Large intestine (tissue), 3 donors: ENCODE data around the gene PAK5. TPM values are rescaled to one million over a fixed set of nuclear protein-coding genes. Genes with fewer than 3 reads are reported as not detected.

Experiments
- DNase-seq, 2 donors: peaks; one replicate each; pipeline versions ENCODE4 v3.0.0 to v3.0.0-alpha.2; 2013
- H3K27ac ChIP-seq: one replicate; pipeline ENCODE4 v1.5.1; 2013; ENCODE audit warnings: low read length
- H3K27me3 ChIP-seq: 2 replicates; pipeline ENCODE4 v1.6.1; 2013; ENCODE audit warnings: low read length; ENCODE audit not compliant: control insufficient read depth, insufficient read depth
- H3K36me3 ChIP-seq: 2 replicates; pipeline ENCODE4 v1.6.1; 2013; ENCODE audit warnings: low read length; ENCODE audit not compliant: control insufficient read depth, insufficient read depth
- H3K4me1 ChIP-seq: one replicate; pipeline ENCODE4 v1.6.1; 2013; ENCODE audit warnings: low read length; ENCODE audit not compliant: control insufficient read depth, insufficient read depth
- H3K4me3 ChIP-seq: one replicate; pipeline ENCODE4 v1.5.1; 2013; ENCODE audit warnings: low read length
- H3K9me3 ChIP-seq: one replicate; pipeline ENCODE4 v1.6.1; 2013; ENCODE audit warnings: mild to moderate bottlenecking, low read depth, low read length, moderate library complexity; ENCODE audit not compliant: control insufficient read depth
- WGBS: methylation state at CpG from one replicate; pipeline ENCODE4 v1.1.5; 2013; ENCODE audit warnings: low lambda C conversion rate; ENCODE audit not compliant: insufficient coverage; 5-methylcytosine and 5-hydroxymethylcytosine counted together
- polyA plus RNA-seq: library from polyadenylated mRNA; unstranded; fragments of 120-200 nt; gene quantifications from one replicate; pipeline ENCODE4 v1.2.1, GENCODE V29; 2013

PAK5 gene
- polyA plus RNA-seq, 1 donor, result 1.6 TPM

- Histone ChIP-seq H3K4me1 (peaks cover 3% of the 10 kb centered on the region), H3K36me3 (no peaks in the 10 kb centered on the region), H3K4me3 (no peak overlapping the region), H3K27me3 (no peaks in the 10 kb centered on the region), H3K27ac (no peak overlapping the region), H3K9me3 (no peaks in the 10 kb centered on the region)
- DNase-seq, result no peak
- 100% methylated on average over 1 of the region's 7 CpGs for WGBS
These were observed 228.2 kb downstream of the PAK5 start for GRCh38 chr20:9610665-9611064.

- no peaks in the 10 kb centered on the region for H3K9me3 ChIP-seq
- 0% methylated on average over 1 of the region's 7 CpGs for WGBS
- no peak overlapping the region for H3K4me3 ChIP-seq
- no peak overlapping the region for H3K27ac ChIP-seq
- H3K27me3 ChIP-seq, result no peaks in the 10 kb centered on the region
- peaks cover under 1% of the 10 kb centered on the region for H3K4me1 ChIP-seq
- no peaks in the 10 kb centered on the region for H3K36me3 ChIP-seq
- peak; percentile 19 to 29 for DNase-seq
These were observed 228.9 kb downstream of the PAK5 start for GRCh38 chr20:9609887-9610502.

GRCh38 chr20:9608639-9609340 lies 230.1 kb downstream of the PAK5 start:
- no peak overlapping the region for H3K27ac ChIP-seq
- no peak overlapping the region for H3K4me3 ChIP-seq
- 100% methylated on average over 2 of the region's 5 CpGs for WGBS
- no peak for DNase-seq
- H3K27me3 ChIP-seq, result no peaks in the 10 kb centered on the region
- no peaks in the 10 kb centered on the region for H3K36me3 ChIP-seq
- no peaks in the 10 kb centered on the region for H3K9me3 ChIP-seq
- no peaks in the 10 kb centered on the region for H3K4me1 ChIP-seq

DNA sequence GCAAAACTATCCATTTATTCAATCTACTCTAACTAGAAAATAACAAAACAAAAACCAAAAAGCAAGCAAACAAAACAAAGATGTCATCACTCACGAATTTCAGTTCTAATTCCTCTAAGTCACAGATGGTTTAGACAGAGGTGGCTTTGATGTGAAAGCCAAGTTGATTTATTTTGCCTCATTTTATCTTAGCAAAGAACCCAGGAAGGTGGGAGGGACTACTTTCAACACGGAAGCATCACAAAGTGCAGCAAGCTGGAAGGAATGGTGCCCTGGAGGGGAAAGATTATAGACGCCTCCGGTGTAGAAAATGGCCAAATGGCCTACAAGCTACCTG lies 236.1 kb downstream of the PAK5 start:
- DNase-seq, result no peak
- H3K36me3 ChIP-seq, result no peaks in the 10 kb centered on the region
- H3K4me3 ChIP-seq, result no peak overlapping the region
- no peaks in the 10 kb centered on the region for H3K4me1 ChIP-seq
- no CpG with 5 or more reads among the region's 4 CpGs for WGBS
- H3K27me3 ChIP-seq, result no peaks in the 10 kb centered on the region
- no peaks in the 10 kb centered on the region for H3K9me3 ChIP-seq
- H3K27ac ChIP-seq, result no peak overlapping the region

- Histone ChIP-seq H3K27me3 (no peaks in the 10 kb centered on the region), H3K9me3 (no peaks in the 10 kb centered on the region), H3K27ac (no peak overlapping the region), H3K4me3 (no peak overlapping the region), H3K4me1 (no peaks in the 10 kb centered on the region), H3K36me3 (no peaks in the 10 kb centered on the region)
- WGBS, result no CpG with 5 or more reads among the region's 1 CpG
- no peak for DNase-seq
These were observed 238.3 kb downstream of the PAK5 start for GRCh38 chr20:9600562-9600961.

DNA sequence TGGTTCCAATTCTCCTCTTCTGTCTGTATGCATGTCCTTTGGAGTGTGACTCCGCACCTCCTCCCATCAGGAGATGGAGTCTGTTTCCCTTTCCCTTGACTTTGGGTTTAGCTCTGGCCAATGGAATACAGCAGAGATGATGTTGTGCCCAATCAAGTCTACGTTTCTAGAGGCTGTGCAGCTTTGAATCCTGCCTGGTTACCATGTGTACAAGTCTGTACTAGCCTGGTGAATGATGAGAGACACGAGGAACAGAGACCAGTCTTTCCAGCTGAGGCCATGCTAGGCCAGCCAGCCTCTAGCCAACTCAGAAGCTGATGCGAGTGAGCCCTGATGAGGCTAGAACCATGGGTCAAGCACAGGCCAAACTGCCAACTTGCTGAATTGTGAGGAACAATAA lies 241.3 kb downstream of the PAK5 start:
- Histone ChIP-seq H3K9me3 (peaks cover 3% of the 10 kb centered on the region), H3K4me1 (peaks cover 7% of the 10 kb centered on the region), H3K27me3 (no peaks in the 10 kb centered on the region), H3K36me3 (no peaks in the 10 kb centered on the region), H3K4me3 (no peak overlapping the region), H3K27ac (no peak overlapping the region)
- no CpG with 5 or more reads among the region's 4 CpGs for WGBS
- DNase-seq, result no peak

DNA sequence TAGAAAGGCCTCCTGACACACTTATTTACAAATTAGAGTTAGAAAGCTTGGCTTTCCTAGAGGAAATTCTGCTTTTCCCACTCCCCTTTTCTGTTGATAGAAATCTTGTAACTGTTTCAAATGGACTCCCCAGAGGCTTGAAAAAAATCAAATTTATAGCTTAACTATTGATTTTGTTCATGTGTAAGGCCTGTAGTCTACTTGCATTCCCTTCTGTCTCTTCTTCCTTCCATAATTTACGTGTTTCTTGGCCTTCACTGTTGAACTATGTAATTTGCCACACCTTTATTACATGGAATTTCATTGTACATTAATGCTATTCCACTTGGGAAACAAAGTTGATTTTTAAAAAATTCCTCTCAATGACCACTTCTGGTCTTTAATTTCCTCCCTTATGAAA lies 243.1 kb downstream of the PAK5 start:
- 75% methylated on average over 1 of the region's 1 CpG for WGBS
- H3K9me3 ChIP-seq, result peaks cover 3% of the 10 kb centered on the region
- no peaks in the 10 kb centered on the region for H3K36me3 ChIP-seq
- no peak for DNase-seq
- H3K4me1 ChIP-seq, result peaks cover 7% of the 10 kb centered on the region
- no peaks in the 10 kb centered on the region for H3K27me3 ChIP-seq
- H3K27ac ChIP-seq, result no peak overlapping the region
- H3K4me3 ChIP-seq, result no peak overlapping the region

DNA sequence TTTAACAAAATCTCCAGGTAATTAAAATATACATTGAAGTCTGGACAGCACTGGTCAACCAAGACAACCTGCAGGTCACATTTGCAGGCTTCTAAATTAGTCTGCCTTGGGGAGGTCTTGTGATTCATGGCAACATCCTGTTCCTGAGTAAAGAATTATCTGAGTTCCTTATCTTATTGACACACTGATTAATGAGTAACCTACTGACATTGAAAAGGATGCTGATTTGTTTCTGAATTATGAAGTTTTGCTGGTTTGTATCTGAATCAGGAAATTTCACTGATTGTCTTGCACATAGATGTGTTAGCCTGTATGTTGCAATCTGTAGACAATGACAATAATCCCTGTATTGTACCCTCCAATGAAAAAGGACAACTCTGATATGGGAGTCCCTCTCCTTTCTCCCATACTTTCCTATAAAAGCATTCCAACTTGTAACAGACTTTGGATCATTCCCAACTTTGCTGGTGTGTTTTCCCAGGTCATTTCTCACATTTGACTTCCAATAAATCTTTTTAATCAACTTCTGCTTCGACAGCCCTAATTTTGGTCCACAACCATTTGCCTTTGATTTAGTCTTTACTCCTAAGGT lies 244.5 kb downstream of the PAK5 start:
- no peaks in the 10 kb centered on the region for H3K27me3 ChIP-seq
- H3K9me3 ChIP-seq, result peaks cover 3% of the 10 kb centered on the region
- peak; percentile 18 to 64 for DNase-seq
- no peak overlapping the region for H3K27ac ChIP-seq
- peaks cover 7% of the 10 kb centered on the region for H3K4me1 ChIP-seq
- no peaks in the 10 kb centered on the region for H3K36me3 ChIP-seq
- no peak overlapping the region for H3K4me3 ChIP-seq
- WGBS, result 0% methylated on average over 1 of the region's 1 CpG

- Histone ChIP-seq H3K27ac (no peak overlapping the region), H3K9me3 (peaks cover 3% of the 10 kb centered on the region), H3K36me3 (no peaks in the 10 kb centered on the region), H3K4me1 (peaks cover 7% of the 10 kb centered on the region), H3K27me3 (no peaks in the 10 kb centered on the region), H3K4me3 (no peak overlapping the region)
- WGBS, result no CpG with 5 or more reads among the region's 1 CpG
- no peak for DNase-seq
These were observed 246.5 kb downstream of the PAK5 start for GRCh38 chr20:9592419-9592818.

DNA sequence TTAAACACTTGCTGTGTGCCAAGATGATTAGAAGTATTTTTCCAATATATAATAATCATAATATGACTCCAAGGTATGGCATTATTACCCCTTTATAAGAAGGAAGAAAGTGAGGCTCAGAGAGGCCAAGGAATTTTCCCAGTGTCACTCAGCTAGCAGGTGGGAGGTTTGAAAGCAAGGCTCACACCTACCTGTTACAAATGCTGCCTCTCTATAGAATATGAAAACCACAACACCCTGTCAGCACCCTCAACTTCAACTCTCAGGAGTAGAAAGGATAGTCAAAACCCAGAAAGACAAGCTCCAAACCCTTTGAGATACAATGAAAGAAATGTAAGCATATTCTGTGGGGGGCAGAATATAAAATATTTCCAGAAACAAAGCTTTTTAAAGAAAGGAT lies 247.8 kb downstream of the PAK5 start:
- Histone ChIP-seq H3K4me3 (no peak overlapping the region), H3K4me1 (peaks cover 7% of the 10 kb centered on the region), H3K27me3 (no peaks in the 10 kb centered on the region), H3K27ac (no peak overlapping the region), H3K36me3 (no peaks in the 10 kb centered on the region), H3K9me3 (peaks cover 3% of the 10 kb centered on the region)
- DNase-seq, result no peak

- Histone ChIP-seq H3K9me3 (peaks cover 3% of the 10 kb centered on the region), H3K27me3 (no peaks in the 10 kb centered on the region), H3K4me3 (no peak overlapping the region), H3K36me3 (no peaks in the 10 kb centered on the region), H3K4me1 (peaks cover 7% of the 10 kb centered on the region), H3K27ac (no peak overlapping the region)
- 100% methylated on average over 1 of the region's 1 CpG for WGBS
- DNase-seq, result no peak
These were observed 248.7 kb downstream of the PAK5 start for GRCh38 chr20:9590189-9590588.
